ENCODE results near the gene PAPPA. TPM values are rescaled to one million over a fixed set of nuclear protein-coding genes. Genes with fewer than 3 reads are reported as not detected.

Gene PAPPA
- total and polyA plus RNA-seq, 2 of the 8 experiments (the other 6 are each of a cell fraction or from before 2014, with no cell fraction given) = 0.18 to 0.63 TPM

GRCh38 chr9:116316246-116316645 lies 162.7 kb downstream of the PAPPA start:
- no peak overlapping the region for H4K91ac ChIP-seq (replicated peaks; ENCODE audit: insufficient read length, low read length)
- CTCF ChIA-PET (ENCODE audit: partially characterized antibody) = interaction anchor here (1.1 kb wide), 1 partner anchor 179 kb away, joined by 4 read pairs; no protein-coding TSS in a partner anchor
- H4K8ac ChIP-seq (ENCODE audit: extremely low read depth, insufficient read depth, low read length) = no peak overlapping the region
- no peak overlapping the region for H2BK120ac ChIP-seq (replicated peaks; ENCODE audit: low read depth, low read length)
- no peak overlapping the region for H3K27ac ChIP-seq (ENCODE audit: low read depth, low read length)
- H4K5ac ChIP-seq (ENCODE audit: insufficient read length, low read depth, low read length) = no peak overlapping the region
- no peaks in the 10 kb centered on the region for H3K4me1 ChIP-seq (replicated peaks in 1 of 4; ENCODE audit: control insufficient read depth in 3 of 4, insufficient read depth in 4 of 4, low read length in 3 of 4)
- TF ChIP-seq ASH2L (IDR thresholded peaks at IDR 0.05; ENCODE audit: low read length) (no peak), TAF1 (IDR thresholded peaks at IDR 0.05; ENCODE audit: low read depth, low read length) (no peak), SP4 (IDR thresholded peaks at IDR 0.05; ENCODE audit: low read length) (no peak)
- H3K9ac ChIP-seq (replicated peaks in 1 of 4; ENCODE audit: extremely low read depth in 1 of 4, low read depth in 3 of 4, low read length in 3 of 4) = no peak overlapping the region
- H3K27me3 ChIP-seq (replicated peaks in 1 of 4; ENCODE audit: control insufficient read depth in 3 of 4, extremely low read depth in 1 of 4, insufficient read depth in 3 of 4, low read length in 3 of 4) = no peaks in the 10 kb centered on the region; a peak in 1 of 7 replicates
- H3K4me2 ChIP-seq (ENCODE audit: insufficient read depth in 1 of 2, low read depth in 2 of 2, low read length in 2 of 2) = no peak overlapping the region
- no peak overlapping the region for H2BK12ac ChIP-seq (ENCODE audit: low read depth, low read length)
- H2BK5ac ChIP-seq (ENCODE audit: low read depth, low read length) = no peak overlapping the region
- H2AK5ac ChIP-seq (ENCODE audit: low read depth, low read length) = no peak overlapping the region
- no peak overlapping the region for H3K56ac ChIP-seq (replicated peaks; ENCODE audit: insufficient read length, low read depth, low read length)
- no peak overlapping the region for H3K14ac ChIP-seq (ENCODE audit: insufficient read length)
- no peaks in the 10 kb centered on the region; the same call in 1 of the 2 replicates for H3K79me1 ChIP-seq (ENCODE audit: low read depth, low read length)
- no peak overlapping the region for H3K18ac ChIP-seq (ENCODE audit: extremely low read depth, low read length)
- DNase-seq (ENCODE audit: low read depth in 1 of 2, low spot score in 2 of 2) (no peak), FAIRE-seq (no peak)
- H3K36me3 ChIP-seq (ENCODE audit: control insufficient read depth in 2 of 4, insufficient read depth in 4 of 4, low read length in 3 of 4) = no peaks in the 10 kb centered on the region
- POLR2A ChIA-PET (ENCODE audit: partially characterized antibody) = interaction anchor here (1.2 kb wide), 1 partner anchor 18 kb away, joined by 5 read pairs; no protein-coding TSS in a partner anchor
- no peak overlapping the region for H2AFZ ChIP-seq (ENCODE audit: low read length)
- WGBS, 2 experiments (ENCODE audit: extremely low coverage in 1 of 2, insufficient coverage in 1 of 2, insufficient read length in 1 of 2, insufficient replicate concordance in 2 of 2, low coverage in 1 of 2, low lambda C conversion rate in 2 of 2, missing lambda C conversion rate in 1 of 2) = 93% methylated on average over 2 of the region's 2 CpGs; no CpG with 5 or more reads in 1 of the 2 experiments
- H2BK15ac ChIP-seq (ENCODE audit: low read length) = no peak overlapping the region
- H4K20me1 ChIP-seq (replicated peaks in 1 of 2; ENCODE audit: control insufficient read depth in 1 of 2, insufficient read depth in 2 of 2, low read length in 2 of 2) = no peaks in the 10 kb centered on the region
- no peaks in the 10 kb centered on the region for H3K23me2 ChIP-seq (ENCODE audit: low read depth, low read length)
- no peaks in the 10 kb centered on the region for H3K79me2 ChIP-seq (ENCODE audit: control insufficient read depth in 1 of 2, insufficient read depth in 2 of 2, low read length in 2 of 2)
- no peak overlapping the region for H3K4ac ChIP-seq (replicated peaks; ENCODE audit: insufficient read length, low read depth, low read length)
- H3K4me3 ChIP-seq (ENCODE audit: extremely low read depth in 1 of 4, insufficient read depth in 2 of 4, low read depth in 3 of 4, low read length in 4 of 4) = no peak overlapping the region
- H3K9me3 ChIP-seq (ENCODE audit: insufficient read depth in 2 of 2, low read depth in 1 of 2, low read length in 1 of 2) = no peaks in the 10 kb centered on the region
- H2BK20ac ChIP-seq (ENCODE audit: low read length) = no peak overlapping the region
- no peak overlapping the region for H3K23ac ChIP-seq (ENCODE audit: insufficient read length)

Data from H1 (cell line).